HG03159 (cell line): ENCODE results near the gene BTNL2.
"Not testable (repeated sequence)": the region's sequence is repeated elsewhere in the genome, so short reads cannot be mapped to it uniquely, and the experiment has no call there.

Source experiments
- ATAC-seq: cut with Tn5 transposase; IDR thresholded peaks from one replicate; pipeline ENCODE4 v1.9.1; 2021; ENCODE audit warnings: mild to moderate bottlenecking, moderate library complexity; ENCODE audit not compliant: unreplicated experiment

The BTNL2 gene, protein sequence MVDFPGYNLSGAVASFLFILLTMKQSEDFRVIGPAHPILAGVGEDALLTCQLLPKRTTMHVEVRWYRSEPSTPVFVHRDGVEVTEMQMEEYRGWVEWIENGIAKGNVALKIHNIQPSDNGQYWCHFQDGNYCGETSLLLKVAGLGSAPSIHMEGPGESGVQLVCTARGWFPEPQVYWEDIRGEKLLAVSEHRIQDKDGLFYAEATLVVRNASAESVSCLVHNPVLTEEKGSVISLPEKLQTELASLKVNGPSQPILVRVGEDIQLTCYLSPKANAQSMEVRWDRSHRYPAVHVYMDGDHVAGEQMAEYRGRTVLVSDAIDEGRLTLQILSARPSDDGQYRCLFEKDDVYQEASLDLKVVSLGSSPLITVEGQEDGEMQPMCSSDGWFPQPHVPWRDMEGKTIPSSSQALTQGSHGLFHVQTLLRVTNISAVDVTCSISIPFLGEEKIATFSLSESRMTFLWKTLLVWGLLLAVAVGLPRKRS

DNA sequence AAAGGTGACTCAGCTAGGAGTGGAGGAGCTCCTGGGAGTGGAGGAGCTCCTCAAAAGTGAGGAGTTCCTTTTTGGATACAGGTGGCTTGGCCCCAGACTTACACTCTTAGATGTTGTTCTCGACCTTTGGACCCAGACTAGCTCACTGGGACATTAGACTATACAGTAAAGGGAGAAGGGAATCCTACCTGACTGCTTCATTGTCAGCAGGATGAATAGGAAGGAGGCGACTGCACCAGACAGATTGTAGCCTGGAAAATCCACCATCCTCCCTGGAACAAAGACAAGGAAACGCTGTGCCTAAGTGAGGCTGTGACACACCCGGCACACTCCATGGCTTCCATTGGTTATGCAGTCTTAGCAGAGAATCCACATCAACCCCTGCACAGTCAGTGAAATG is at the start of gene BTNL2:
BTNL2 (minus strand) TSS at position 325 of the 400 bp plus-strand sequence; CDS start at position 267, 58 bp downstream.
- ATAC-seq, result no peak

DNA sequence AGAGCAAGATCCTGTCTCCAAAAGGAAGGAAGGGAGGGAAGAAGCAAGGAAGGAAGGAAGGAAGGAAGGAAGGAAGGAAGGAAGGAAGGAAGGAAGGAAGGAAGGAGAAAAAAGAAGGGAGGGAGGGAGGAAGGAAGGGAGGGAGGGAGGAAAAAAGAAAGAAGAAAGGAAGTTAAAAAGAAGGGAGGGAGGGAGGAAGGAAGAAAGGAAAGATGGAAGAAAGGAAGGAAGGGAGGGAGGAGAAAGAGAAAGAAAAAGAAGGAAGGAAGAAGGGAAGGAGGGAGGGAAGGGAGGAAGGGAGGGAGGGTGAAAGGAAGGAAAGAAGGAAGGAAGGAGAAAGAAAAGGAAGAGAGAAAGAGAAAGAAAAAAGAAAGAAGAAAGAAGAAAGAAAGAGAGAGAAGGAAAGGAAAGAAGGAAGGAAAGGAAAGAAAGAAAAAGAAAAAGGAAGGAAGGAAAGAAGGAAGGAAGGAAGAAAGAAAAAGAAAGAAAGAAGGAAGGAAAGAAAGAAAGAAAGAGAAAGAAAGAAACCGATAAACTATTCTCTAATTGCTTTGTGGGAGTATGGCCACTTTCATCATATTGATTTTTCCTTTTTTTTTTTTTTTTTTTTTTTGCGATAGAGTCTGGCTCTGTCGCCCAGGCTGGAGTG is 42.2 kb upstream of the BTNL2 start:
- no peak for ATAC-seq

DNA sequence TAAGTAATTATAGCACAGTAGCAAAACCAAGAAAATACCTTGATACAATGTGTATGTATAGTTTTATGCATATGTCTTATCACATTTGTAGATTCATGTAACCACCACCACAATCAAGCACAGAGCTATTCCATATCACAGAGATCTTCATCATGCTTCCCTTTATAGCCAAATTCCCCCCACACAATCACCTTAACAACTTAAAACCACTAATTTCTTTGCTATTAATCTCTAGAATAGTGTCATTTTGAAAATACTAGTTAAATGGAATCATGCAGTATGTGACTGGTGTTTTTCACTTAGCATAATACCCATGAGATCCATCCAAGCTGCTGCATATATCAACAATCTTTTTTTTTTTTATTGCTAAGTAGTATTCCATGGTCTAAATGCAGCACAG is 41.0 kb upstream of the BTNL2 start:
- ATAC-seq, result no peak

DNA sequence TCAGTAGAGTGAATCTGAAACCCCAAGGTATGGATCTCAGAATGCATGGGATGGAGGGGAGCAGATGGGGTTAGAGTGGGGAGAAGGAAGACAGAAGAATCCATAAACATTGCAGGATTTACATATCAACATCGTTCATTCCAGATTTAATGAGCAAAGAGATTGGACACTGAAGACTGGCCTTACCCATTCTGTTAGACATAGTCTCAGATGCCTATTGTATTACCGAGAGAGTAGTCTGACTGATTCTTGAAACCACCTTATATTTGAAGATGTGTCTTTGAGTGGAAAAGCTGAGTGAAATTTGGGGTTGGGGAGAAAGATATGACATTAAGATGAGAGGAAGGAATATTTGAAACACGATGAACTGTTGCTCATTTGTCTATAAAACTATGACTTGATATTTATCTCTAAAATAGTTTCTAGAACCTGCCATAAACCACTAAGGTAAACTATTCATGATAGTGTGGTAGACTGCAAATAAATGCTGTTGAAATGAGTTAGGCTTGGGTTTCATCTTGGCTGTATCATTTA is 38.4 kb upstream of the BTNL2 start:
- no peak for ATAC-seq

DNA sequence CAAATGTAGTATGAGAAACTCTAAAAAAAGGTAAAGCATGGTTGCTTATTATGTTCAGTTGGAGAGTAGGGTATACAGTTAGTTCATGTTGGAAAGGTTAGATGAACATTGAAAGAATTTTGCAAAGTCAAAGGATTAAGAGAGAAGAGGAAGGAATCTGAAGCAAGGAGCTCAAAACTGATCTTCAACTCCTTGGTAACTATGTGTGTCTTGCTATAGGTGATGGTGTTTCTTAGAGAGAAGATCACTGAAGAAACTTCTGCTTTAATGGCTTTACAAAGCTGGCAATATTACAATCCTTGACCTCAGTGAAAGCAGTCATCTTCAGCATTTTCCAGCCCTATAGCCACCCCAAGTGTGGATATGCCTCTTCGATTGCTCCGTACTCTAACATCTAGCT is 37.5 kb upstream of the BTNL2 start:
- ATAC-seq, result no peak

DNA sequence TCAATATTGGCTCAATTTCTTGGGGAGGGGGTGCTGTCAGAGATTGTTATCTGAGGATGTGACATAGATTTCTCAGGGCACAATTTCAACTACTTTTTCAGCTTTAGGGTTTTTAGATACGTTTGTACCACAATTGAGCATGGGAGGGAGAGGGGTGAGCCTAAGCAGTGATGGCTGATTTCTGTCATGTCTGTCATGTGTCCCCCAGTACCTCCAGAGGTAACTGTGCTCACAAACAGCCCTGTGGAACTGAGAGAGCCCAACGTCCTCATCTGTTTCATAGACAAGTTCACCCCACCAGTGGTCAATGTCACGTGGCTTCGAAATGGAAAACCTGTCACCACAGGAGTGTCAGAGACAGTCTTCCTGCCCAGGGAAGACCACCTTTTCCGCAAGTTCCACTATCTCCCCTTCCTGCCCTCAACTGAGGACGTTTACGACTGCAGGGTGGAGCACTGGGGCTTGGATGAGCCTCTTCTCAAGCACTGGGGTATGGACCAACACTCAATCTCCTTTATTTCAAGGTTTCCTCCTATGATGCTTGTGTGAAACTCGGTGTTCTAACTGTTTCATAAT is 36.1 kb upstream of the BTNL2 start:
- ATAC-seq, result no peak

DNA sequence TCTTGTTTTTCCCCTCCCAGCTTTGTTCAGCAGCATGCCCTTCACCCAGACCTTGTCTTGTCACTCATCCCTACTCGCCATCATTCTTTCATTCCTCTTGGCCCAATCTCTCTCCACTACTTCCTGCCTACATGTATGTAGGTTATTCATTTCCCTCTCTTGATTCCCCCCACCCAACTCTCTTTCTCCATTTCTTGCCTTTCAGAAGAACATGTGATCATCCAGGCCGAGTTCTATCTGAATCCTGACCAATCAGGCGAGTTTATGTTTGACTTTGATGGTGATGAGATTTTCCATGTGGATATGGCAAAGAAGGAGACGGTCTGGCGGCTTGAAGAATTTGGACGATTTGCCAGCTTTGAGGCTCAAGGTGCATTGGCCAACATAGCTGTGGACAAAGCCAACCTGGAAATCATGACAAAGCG is 35.3 kb upstream of the BTNL2 start:
- ATAC-seq, result no peak

DNA sequence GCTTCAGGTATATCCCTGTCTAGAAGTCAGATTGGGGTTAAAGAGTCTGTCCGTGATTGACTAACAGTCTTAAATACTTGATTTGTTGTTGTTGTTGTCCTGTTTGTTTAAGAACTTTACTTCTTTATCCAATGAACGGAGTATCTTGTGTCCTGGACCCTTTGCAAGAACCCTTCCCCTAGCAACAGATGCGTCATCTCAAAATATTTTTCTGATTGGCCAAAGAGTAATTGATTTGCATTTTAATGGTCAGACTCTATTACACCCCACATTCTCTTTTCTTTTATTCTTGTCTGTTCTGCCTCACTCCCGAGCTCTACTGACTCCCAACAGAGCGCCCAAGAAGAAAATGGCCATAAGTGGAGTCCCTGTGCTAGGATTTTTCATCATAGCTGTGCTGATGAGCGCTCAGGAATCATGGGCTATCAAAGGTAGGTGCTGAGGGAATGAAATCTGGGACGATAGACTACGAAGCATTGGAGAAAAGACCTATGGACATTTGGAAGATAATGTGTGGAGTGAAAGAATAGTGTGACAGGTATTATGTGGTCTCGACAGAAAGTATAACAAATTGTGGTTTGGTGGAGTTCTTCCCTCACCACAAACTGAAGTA is 32.7 kb upstream of the BTNL2 start, which contains the start of gene HLA-DRA:
HLA-DRA (plus strand) TSS at position 286 of the 613 bp plus-strand sequence; CDS start at position 350, 64 bp downstream.
- ATAC-seq, result peak; percentile 71

DNA sequence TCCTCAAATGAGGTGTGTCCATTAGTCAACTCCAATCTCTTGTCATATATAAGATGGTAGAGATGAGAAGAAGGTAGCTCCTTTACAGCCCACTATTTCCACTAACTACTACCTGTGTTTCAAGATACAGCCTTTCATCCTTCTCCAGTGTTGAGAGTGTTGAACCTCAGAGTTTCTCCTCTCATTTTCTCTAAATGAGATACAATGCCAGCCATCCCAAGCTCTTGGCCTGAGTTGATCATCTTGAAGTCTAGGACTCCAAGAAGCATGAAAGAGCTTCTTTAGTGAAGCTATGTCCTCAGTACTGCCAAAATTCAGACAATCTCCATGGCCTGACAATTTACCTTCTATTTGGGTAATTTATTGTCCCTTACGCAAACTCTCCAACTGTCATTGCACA is 32.2 kb upstream of the BTNL2 start:
- no peak for ATAC-seq

DNA sequence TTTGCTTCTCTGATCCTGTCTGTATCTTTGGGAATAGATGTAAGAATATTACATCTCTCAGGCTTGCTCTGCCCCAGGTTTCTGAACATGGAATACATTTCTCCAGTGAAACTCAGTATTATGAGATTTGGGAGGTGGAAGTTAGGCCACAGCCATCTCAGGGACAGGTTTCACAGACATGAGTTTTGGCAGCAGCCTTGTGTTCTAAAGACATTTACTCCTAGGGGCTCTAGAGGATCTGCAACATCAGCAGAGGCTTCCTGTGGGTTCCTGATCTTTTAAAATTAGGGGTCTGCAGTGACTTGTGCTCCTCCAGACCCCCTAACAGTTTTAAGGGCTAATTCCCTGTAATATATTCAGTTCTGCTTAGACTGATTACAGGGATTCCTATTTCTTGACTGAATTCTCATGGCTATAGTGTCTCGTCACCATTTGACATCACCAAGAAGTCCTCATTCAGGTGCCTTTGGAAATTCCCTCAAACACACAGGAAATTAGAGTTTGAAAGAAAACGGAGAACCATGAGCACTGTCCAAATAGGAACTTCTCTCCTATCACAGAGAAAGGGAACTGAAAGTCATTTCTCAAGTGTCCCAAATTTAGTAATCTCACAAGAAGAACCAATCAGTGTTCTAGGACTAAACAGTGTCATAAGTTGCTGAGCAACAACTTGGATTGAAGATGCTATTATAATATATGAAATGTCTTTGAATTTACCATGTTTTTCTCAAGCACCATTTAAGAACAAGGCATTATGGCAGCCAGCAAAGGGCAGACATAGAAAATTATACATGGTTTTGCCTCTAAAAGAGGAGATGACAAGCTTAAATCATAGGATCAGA is 30.2 kb upstream of the BTNL2 start:
- peak; percentile 66 for ATAC-seq

DNA sequence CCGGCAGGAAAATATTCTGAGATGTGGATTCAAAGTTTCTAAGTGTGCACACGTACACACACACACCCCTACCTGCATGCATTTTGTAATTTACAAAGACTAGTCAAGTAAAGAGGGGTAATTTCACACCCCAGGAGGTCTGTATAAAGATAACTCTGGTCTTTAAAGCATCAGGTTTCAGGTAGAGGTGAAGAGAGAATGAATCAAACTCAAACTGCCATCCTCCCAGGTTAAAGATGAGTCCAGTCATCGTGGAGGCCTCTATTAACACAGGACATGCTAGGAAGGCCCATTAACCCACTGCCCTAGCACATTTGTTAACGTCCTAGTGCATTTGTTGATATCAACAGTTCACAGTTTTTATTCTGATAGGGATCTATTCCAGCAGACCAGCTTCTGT is 29.2 kb upstream of the BTNL2 start:
- ATAC-seq, result no peak

DNA sequence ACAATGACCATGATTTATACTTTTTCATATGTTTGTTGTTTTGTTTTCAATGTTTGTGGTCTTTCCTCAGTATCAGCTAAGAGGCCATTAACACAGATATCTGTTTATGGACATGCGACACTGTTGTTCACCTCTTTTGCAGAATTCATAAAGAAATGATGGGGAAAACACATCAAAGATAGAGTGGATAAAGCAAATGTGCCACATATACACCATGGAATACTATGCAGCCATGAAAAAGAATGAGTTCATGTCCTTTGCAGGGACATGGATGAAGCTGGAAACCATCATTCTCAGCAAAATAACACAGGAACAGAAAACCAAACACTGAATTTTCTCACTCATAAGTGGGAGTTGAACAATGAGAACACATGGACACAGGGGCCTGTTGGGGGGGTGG is 27.0 kb upstream of the BTNL2 start:
- not testable (repeated sequence) for ATAC-seq

DNA sequence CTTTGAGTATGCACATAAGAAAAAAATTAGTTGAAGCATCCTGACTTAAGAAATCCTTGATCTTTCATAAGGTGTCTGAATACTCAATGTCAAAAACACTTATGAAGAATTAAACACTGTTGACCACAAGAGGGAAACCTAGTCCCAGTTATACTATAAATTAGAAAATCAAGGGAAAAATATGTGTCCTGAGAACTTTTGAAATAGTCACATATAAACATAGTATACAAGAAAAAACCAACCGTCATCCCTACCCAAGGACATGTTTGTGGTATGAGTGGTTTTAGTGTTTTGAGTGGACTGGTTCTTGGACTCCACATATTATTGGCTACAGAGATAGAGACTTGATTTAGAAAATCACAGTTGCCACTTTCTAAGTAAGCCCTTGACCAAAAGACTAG is 25.1 kb upstream of the BTNL2 start:
- ATAC-seq, result no peak

DNA sequence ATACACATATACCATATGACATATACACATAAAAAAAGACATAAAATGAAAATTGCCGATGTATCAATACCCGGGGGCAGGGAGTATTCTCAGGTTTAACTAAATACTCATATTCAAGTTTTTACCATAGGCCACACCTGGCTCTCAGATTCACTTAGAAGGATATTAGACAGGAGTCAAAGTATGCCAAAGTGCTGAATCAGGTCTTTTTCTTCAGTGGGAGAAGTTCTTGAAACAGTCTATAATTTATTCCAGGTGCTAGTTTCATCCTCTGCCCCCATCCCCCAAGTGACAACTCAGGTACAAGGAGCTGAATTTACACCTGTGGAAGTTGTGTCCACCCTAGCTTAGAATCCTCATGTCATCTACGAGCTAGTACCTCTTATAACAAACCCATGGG is 24.2 kb upstream of the BTNL2 start:
- ATAC-seq, result no peak

DNA sequence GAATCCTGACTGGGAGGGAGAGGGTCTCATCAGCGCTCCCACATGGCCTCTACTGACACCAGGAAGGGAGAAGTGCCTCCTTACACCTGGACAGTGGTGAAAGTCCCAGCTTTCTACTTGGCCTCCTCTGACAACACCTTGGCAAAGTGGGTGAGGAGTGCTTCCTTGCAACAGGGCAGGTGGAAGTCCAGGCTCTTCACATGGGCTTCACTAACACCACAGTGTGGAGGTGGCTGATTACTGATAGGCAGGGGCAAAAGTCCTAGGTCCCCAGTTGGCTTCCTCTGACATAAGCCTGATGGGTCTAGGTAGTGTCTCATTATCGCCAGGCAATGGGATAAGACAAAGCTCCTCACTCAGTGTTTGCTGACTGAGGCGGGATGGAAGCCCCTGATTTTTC is 23.2 kb upstream of the BTNL2 start:
- ATAC-seq, result no peak

DNA sequence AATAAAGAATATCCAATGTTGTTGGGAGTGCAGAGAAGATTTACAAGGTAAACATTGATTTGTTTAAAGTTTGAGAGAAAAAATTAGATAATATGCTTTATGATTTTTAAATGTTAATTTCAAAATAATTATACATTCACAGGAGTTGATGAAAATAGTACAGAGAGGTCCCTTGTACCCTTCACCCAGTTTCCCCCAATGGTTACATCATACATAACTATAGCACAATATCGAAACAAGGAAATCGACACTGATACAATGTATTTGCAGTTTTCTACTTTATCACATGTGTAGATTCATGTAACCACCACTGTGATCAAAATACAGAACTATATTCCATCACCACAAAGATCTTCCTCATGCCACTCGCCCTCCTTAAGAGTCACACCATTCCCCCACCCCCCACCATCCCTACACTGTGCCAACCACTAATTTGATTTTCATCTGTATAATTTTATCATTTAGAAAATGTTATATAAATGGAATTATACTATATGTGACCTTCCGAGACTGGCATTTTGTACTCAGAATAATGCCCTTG is 21.0 kb upstream of the BTNL2 start:
- ATAC-seq, result no peak

DNA sequence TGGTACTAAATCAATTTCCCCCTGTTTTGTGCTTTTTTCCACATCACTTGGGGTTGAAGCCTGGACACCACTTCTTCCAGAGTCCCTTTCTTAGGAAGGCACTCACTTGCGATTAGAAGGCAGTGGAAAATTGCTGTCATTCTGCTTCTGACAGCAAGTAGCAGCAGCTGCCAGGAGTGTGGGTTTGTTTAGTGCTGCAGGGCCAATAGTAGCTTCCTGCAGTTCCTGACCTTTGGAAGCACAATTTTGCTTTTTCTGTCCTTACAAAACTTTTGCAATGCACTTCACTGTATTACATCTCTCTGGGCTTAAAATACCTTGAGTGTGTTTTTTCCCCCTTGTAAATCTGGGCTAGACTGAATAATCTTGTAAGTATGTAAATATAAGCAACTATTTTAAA is 20.2 kb upstream of the BTNL2 start:
- no peak for ATAC-seq

DNA sequence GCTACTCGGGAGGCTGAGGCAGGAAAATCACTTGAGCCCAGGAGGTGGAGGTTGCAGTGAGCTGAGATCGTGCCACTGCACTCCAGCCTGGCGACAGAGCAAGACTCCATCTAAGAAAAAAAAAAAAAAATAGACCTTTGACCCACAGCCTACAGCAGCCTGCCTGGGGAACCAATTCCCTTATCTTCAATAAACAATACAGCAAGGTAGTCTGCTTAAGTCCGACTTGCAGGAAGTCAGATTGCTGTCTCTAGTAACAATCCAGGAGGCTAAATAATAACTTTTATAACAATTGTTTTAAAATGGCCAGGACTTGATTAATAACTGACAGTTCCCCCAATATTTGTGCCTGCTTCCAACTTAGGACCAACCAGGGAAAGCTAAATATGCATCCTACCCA is 19.4 kb upstream of the BTNL2 start:
- ATAC-seq, result no peak

DNA sequence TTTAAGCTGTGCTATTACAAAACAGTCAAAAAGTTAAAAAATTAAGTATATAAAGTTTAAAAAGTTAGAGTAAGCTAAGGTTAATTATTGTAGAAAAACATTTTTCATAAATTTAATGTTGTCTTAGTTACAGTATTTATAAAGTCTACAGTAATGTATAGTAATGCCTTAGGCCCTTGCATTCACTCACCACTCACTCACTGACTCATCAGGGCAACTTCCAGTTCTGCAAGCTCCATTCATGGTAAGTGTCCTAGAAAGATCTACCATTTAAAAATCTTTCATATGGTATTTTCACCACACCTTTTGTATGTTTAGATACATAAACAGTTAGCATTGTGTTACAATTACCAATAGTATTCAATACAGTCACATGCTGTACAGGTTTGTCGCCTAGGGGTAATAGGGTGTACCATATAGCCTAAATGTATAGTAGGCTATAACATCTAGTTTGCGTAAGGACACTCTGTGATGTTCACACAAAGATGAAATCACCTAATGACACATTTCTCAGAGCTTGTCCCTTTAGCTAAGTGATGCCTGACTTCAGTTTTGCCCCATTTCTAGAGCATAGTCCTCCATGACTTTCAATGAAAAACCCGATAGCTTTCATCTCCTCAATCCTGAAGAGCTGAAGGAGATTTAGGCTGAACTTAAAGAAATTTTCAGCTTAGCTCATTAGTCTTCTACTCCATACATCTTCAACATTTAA is 17.8 kb upstream of the BTNL2 start:
- no peak for ATAC-seq
